Activated naive CD8-positive, alpha-beta T cell (primary cell): Measurements from ENCODE around the gene CYP27C1.
"Not testable (repeated sequence)": the region's sequence is repeated elsewhere in the genome, so short reads cannot be mapped to it uniquely, and the experiment has no call there.

Experiments
- H3K27ac Mint-ChIP-seq: one replicate; pipeline ENCODE4 v1.8.0; 2021; ENCODE audit warnings: mixed read lengths
- H3K27me3 Mint-ChIP-seq: one replicate; pipeline ENCODE4 v1.8.0; 2021; ENCODE audit warnings: mixed read lengths
- H3K36me3 Mint-ChIP-seq: one replicate; pipeline ENCODE4 v1.8.0; 2021; ENCODE audit warnings: mixed read lengths
- H3K4me1 Mint-ChIP-seq: one replicate; pipeline ENCODE4 v1.8.0; 2021; ENCODE audit warnings: low read depth, mixed read lengths
- H3K4me3 Mint-ChIP-seq: one replicate; pipeline ENCODE4 v1.8.0; 2021; ENCODE audit warnings: mild to moderate bottlenecking, mixed read lengths
- H3K9me3 Mint-ChIP-seq: one replicate; pipeline ENCODE4 v1.8.0; 2021; ENCODE audit warnings: low read depth, mixed read lengths

The CYP27C1 gene, protein sequence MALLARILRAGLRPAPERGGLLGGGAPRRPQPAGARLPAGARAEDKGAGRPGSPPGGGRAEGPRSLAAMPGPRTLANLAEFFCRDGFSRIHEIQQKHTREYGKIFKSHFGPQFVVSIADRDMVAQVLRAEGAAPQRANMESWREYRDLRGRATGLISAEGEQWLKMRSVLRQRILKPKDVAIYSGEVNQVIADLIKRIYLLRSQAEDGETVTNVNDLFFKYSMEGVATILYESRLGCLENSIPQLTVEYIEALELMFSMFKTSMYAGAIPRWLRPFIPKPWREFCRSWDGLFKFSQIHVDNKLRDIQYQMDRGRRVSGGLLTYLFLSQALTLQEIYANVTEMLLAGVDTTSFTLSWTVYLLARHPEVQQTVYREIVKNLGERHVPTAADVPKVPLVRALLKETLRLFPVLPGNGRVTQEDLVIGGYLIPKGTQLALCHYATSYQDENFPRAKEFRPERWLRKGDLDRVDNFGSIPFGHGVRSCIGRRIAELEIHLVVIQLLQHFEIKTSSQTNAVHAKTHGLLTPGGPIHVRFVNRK

DNA sequence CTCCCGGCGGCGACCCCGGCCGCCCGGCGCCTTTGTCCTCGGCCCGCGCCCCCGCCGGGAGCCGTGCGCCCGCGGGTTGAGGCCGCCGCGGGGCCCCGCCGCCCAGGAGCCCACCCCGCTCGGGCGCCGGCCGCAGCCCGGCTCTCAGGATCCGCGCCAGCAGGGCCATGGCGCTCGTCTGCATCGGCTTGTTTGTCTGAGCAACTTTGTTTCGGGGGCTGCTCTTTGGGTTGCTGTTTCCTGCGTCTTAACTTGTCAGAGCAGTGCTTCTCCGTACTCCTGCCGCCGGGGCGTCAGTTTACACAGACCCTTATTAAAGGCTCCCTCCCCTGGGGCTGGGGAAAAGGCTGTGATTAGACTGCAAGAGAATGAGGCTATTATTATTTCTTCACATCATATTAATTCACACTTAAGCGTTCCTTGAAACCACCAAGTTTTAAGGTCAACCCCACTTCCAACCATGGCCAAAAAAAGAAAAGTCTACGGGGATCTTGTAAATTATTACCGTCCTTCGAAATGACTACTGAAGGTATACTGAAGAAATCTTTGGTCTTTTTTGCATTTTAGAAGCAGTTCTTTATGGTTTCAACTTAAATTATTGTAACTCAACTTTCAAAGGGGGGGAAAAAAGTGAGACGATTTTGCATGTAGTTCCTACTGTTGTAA lies at the start of gene CYP27C1:
TSS of gene CYP27C1 (minus strand) at position 198 of the 666 bp plus-strand sequence. CDS start at position 169, 29 bp downstream.
- H3K9me3 Mint-ChIP-seq: no peaks in the 10 kb centered on the region

GRCh38 chr2:127261804-127262406 lies 41.8 kb upstream of the CYP27C1 start:
- Mint-ChIP-seq H3K4me3 (no peak overlapping the region), H3K4me1 (no peaks in the 10 kb centered on the region), H3K9me3 (no peaks in the 10 kb centered on the region), H3K27me3 (no peaks in the 10 kb centered on the region), H3K36me3 (peaks cover 24% of the 10 kb centered on the region), H3K27ac (no peak overlapping the region)

More for the DNA sequence above, at the start of gene CYP27C1:
- Mint-ChIP-seq H3K36me3 (no peaks in the 10 kb centered on the region), H3K4me1 (peaks cover 19% of the 10 kb centered on the region), H3K27me3 (peaks cover 39% of the 10 kb centered on the region), H3K27ac (no peak within 1 kb of the TSS), H3K4me3 (peak within 1 kb of the TSS; percentile 89)

DNA sequence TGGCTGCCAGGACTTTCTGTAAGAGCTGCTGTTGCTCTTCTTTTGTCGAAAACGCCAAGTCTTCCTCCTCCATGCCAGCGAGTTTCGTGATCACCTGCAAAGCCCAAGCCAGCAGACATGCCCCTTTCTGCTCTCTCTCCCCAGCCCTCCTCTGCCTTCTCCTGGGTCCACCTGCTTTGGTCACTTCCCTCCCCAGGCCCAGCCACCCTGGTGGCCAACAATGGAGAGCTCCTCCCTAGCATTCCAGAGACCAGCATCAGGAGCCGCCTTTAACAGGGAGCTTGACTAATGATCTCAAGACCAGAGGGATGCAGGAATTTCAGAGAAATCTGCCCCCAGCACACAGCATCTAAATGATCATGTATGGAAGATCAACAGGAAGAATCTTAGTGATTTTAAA lies 39.3 kb upstream of the CYP27C1 start:
- Mint-ChIP-seq H3K4me3 (no peak overlapping the region), H3K36me3 (peaks cover 20% of the 10 kb centered on the region), H3K9me3 (no peaks in the 10 kb centered on the region), H3K4me1 (peaks cover 6% of the 10 kb centered on the region), H3K27ac (no peak overlapping the region), H3K27me3 (no peaks in the 10 kb centered on the region)

GRCh38 chr2:127256866-127257265 lies 36.8 kb upstream of the CYP27C1 start:
- Mint-ChIP-seq H3K27me3 (no peaks in the 10 kb centered on the region), H3K9me3 (no peaks in the 10 kb centered on the region), H3K4me3 (no peak overlapping the region), H3K27ac (peak overlapping the region; percentile 50), H3K4me1 (peaks cover 6% of the 10 kb centered on the region), H3K36me3 (peaks cover 14% of the 10 kb centered on the region)

- Mint-ChIP-seq H3K27ac (no peak overlapping the region), H3K9me3 (no peaks in the 10 kb centered on the region), H3K4me3 (no peak overlapping the region), H3K4me1 (peaks cover 6% of the 10 kb centered on the region), H3K36me3 (peaks cover 15% of the 10 kb centered on the region), H3K27me3 (no peaks in the 10 kb centered on the region)
Measured at GRCh38 chr2:127256381-127256780, 36.3 kb upstream of the CYP27C1 start.

DNA sequence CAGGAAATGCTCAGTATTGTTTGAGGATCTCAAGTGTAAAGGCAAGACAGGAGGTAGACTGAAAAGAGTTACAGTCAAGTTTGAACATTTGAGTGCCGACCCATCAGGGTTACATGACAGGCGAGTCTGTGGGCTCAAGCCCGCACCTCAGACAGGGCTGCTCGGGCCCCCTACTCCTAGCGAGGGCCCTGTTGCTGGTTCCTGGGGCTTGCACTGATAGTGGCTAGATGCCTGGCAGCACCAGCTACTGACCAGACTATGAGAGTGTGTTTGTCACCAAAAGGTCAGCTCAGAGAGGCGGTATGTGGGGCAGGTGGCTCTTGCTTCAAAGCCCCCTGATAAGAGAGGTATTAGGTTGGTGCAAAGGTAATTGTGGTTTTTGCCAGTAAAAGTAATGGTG lies 35.6 kb upstream of the CYP27C1 start:
- no peak overlapping the region for H3K27ac Mint-ChIP-seq
- peaks cover 6% of the 10 kb centered on the region for H3K4me1 Mint-ChIP-seq
- no peaks in the 10 kb centered on the region for H3K9me3 Mint-ChIP-seq
- H3K36me3 Mint-ChIP-seq: peaks cover 18% of the 10 kb centered on the region
- no peaks in the 10 kb centered on the region for H3K27me3 Mint-ChIP-seq
- no peak overlapping the region for H3K4me3 Mint-ChIP-seq

DNA sequence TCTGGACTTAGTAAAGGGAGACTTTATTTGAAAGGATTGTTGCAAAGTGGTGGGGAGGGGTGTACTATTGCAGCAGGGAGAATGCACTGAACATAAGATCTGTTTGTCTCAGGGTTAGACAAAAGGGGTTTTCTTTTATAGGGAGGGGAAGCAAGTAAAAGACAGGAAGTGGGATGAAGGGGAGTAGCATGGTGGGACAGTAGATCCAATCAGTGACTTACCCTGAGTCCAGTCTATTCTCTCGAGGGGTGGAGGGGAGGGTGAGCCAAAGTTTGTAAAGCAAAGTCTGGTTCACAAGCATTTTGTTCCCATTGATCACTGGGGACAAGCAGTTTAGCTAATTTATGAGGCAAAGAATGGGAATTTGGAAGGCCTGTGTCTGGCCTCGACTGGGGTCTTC lies 35.0 kb upstream of the CYP27C1 start:
- no peaks in the 10 kb centered on the region for H3K27me3 Mint-ChIP-seq
- H3K36me3 Mint-ChIP-seq: peaks cover 20% of the 10 kb centered on the region
- peaks cover 6% of the 10 kb centered on the region for H3K4me1 Mint-ChIP-seq
- no peaks in the 10 kb centered on the region for H3K9me3 Mint-ChIP-seq
- H3K4me3 Mint-ChIP-seq: no peak overlapping the region
- no peak overlapping the region for H3K27ac Mint-ChIP-seq

DNA sequence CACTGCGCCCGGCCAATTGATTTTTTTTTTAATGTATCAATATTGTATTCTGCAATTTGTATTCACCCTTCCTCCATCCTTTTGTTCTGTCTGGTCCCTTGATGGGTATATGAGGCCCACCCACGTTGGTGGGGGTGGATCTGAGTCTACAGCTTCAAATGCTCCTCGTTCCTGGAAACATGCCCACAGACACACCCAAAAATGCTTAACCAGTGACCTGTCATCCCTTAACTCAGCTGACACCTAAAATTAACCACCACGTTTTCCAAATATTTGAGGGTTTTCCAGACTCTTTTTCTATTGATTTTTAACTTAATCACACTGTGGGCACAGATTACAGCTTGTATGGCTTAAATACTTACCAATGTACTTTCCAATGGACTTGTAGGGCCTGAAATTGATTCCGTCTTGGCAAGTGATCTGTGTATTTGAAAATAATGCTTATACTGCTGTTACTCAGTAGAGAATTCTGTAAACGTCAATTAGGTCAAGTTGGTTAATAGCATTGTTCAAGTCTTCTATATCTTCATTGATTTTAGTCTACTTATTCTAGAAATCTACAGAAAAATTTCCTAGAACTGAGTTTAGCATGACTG lies 34.4 kb upstream of the CYP27C1 start:
- no peaks in the 10 kb centered on the region for H3K27me3 Mint-ChIP-seq
- H3K4me3 Mint-ChIP-seq: no peak overlapping the region
- peaks cover 6% of the 10 kb centered on the region for H3K4me1 Mint-ChIP-seq
- no peak overlapping the region for H3K27ac Mint-ChIP-seq
- peaks cover 18% of the 10 kb centered on the region for H3K36me3 Mint-ChIP-seq
- no peaks in the 10 kb centered on the region for H3K9me3 Mint-ChIP-seq

GRCh38 chr2:127241184-127241583 lies 21.1 kb upstream of the CYP27C1 start:
- Mint-ChIP-seq H3K9me3 (peaks cover 19% of the 10 kb centered on the region), H3K36me3 (peaks cover 22% of the 10 kb centered on the region)
- not testable (repeated sequence) for H3K4me3 Mint-ChIP-seq, H3K27ac Mint-ChIP-seq, H3K27me3 Mint-ChIP-seq, H3K4me1 Mint-ChIP-seq

DNA sequence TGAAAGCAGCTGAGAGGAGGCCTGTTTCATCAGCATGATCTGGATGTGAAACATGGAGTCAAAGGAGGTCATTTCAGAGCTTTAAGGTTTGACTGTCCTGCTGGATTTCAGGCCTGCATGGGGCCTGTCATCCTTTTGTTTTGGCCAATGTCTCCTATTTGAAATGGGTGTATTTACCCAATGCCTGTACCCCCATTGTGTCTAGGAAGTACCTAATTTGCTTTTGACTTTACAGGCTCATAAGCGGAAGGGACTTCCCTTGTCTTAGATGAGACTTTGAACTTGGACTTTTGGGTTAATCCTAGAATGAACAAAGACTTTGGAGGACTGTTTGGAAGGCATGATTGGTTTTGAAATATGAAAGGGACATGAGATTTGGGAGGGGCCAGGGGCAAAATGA lies 19.3 kb upstream of the CYP27C1 start:
- H3K36me3 Mint-ChIP-seq: peaks cover 22% of the 10 kb centered on the region
- no peak overlapping the region for H3K27ac Mint-ChIP-seq
- no peaks in the 10 kb centered on the region for H3K4me1 Mint-ChIP-seq

GRCh38 chr2:127237768-127238167 lies 17.7 kb upstream of the CYP27C1 start:
- H3K27me3 Mint-ChIP-seq, H3K4me3 Mint-ChIP-seq, H3K27ac Mint-ChIP-seq, H3K4me1 Mint-ChIP-seq: not testable (repeated sequence)
- peaks cover 19% of the 10 kb centered on the region for H3K9me3 Mint-ChIP-seq
- H3K36me3 Mint-ChIP-seq: peaks cover 22% of the 10 kb centered on the region

More for the DNA sequence above, 19.3 kb upstream of the CYP27C1 start:
- H3K9me3 Mint-ChIP-seq: peaks cover 19% of the 10 kb centered on the region
- H3K4me3 Mint-ChIP-seq: no peak overlapping the region
- no peaks in the 10 kb centered on the region for H3K27me3 Mint-ChIP-seq

DNA sequence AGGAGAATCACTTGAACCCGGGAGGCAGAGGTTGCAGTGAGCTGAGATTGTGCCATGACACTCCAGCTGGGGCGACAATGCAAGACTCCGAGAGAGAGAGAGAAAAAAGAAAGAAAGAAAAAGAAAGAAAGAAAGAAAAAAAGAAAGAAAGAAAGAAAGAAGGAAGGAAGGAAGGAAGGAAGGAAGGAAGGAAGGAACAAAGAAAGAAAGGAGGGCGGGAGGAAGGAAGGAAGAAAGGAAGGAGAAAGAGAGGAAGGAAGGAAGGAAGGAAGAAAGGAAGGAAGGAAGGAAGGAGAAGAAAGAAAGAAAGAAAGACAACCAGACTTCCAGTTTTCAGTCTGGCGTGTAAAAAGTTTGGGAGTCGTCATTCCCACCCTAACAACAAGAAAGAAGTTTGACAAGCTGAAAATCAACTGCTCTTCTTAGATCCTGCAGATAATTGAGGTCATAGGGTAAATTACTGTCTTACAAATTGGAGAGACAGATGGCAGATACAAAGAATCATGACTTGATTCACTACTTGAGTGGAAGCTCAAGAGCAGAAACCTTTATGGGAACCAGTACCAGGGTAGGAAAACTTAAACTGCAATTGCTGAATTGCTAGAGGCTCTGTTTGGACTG lies 15.1 kb upstream of the CYP27C1 start:
- Mint-ChIP-seq H3K9me3 (peaks cover 15% of the 10 kb centered on the region), H3K4me3 (no peak overlapping the region), H3K36me3 (peaks cover 9% of the 10 kb centered on the region), H3K27me3 (no peaks in the 10 kb centered on the region), H3K27ac (no peak overlapping the region), H3K4me1 (no peaks in the 10 kb centered on the region)

DNA sequence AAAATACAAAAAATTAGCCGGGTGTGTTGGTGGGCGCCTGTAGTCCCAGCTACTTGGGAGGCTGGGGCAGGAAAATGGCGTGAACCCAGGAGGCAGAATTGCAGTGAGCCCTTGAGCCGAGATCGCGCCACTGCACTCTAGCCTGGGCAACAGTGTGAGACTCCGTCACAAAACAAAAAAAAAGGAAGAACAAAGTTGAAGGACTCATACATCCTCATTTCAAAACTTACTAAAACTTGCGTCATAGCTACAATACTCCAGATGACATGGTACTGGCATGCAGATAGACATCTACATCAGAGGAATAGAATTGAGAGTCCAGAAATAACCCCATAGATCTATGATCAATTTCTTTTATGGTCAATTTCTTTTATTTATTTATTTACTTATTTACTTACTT lies 13.6 kb upstream of the CYP27C1 start:
- no peak overlapping the region for H3K27ac Mint-ChIP-seq
- no peak overlapping the region for H3K4me3 Mint-ChIP-seq
- H3K36me3 Mint-ChIP-seq: peaks cover 11% of the 10 kb centered on the region
- peaks cover 18% of the 10 kb centered on the region for H3K9me3 Mint-ChIP-seq
- H3K4me1 Mint-ChIP-seq: no peaks in the 10 kb centered on the region
- peaks cover 3% of the 10 kb centered on the region for H3K27me3 Mint-ChIP-seq

DNA sequence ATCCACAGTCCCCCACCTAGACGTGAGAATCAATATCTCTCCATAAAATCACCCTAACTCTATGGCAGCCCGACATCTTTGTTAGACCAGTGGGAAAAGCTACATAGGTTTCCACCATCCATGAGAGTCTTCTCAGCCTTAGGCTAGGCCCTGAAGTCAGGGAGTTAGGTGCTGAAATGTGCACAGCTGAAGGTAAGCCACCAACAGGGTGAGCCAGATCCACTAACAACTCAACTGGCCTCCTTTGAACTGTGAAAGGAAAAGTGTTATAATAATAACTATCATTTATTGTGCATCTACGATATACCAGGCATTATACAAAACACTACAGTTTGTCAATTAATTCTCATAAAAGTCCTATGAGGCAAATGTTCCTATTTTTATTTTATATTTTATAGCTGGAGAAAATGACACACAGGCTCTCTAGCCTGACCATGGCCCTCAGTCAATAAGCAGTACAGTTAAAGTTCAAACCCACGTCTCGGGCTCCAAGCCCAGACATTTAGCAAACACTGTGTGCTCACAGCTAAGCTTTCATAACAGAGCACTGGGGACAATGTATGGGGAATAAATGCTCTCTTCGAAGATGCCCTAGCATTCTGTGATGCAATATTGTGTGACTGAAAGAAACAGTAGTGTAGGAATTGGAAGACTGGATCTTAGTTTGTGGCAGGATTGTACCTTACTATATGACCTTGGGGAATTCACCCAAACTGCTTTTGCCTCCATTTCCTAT lies 11.2 kb upstream of the CYP27C1 start:
- Mint-ChIP-seq H3K4me3 (no peak overlapping the region), H3K9me3 (peaks cover 3% of the 10 kb centered on the region), H3K4me1 (peaks cover 2% of the 10 kb centered on the region), H3K27ac (no peak overlapping the region), H3K36me3 (peaks cover 6% of the 10 kb centered on the region), H3K27me3 (peaks cover 7% of the 10 kb centered on the region)
